Caco-2 (cell line): ENCODE results near the gene TNS4. TPM values are rescaled to one million over a fixed set of nuclear protein-coding genes. Genes with fewer than 3 reads are reported as not detected.

Experiments
- BruUV-seq: library from RNA; stranded (reverse); fragments of 400-500 nt; replicated peaks from 2 replicates; lab custom pipeline; 2021; lab: Mats Ljungman, UMichigan
- CTCF ChIA-PET: fragments of 300-600 bp; sonication (Branson Sonifier 250); formaldehyde crosslinking; loops from one replicate; lab custom pipeline; 2022; ENCODE audit warnings: antibody characterized with exemption; lab: Charles Lee
- POLR2A ChIA-PET: fragments of 300-600 bp; sonication (Branson Sonifier 250); formaldehyde crosslinking; loops from one replicate; lab custom pipeline; 2022; ENCODE audit warnings: antibody characterized with exemption; lab: Charles Lee
- DNase-seq, 2 experiments: peaks; one replicate each; pipeline versions ENCODE4 v3.0.0 to v3.0.0-alpha.2; 2020 to 2022
- H3K27me3 ChIP-seq: replicated peaks from 2 replicates; pipeline ENCODE4 v1.6.0; 2011; ENCODE audit warnings: low read length; ENCODE audit not compliant: control insufficient read depth, insufficient read depth
- H3K36me3 ChIP-seq: 2 replicates; pipeline ENCODE4 v1.5.1; 2011; ENCODE audit warnings: low read length; ENCODE audit not compliant: control insufficient read depth, insufficient read depth
- H3K4me1 ChIP-seq: fragments of 250-450 bp; sonication (Bioruptor Pico); 2 replicates; pipeline ENCODE4 v1.5.1; 2020; ENCODE audit warnings: mild to moderate bottlenecking
- H3K4me3 ChIP-seq: 2 replicates; pipeline ENCODE4 v1.5.1; 2011; ENCODE audit warnings: low read depth, mild to moderate bottlenecking, control low read depth, low read length
- H3K9me3 ChIP-seq: fragments of 250-450 bp; sonication (Bioruptor Pico); 2 replicates; pipeline ENCODE4 v1.5.1; 2020; ENCODE audit warnings: mild to moderate bottlenecking, moderate library complexity
- H3K27ac Mint-ChIP-seq: one replicate; pipeline ENCODE4 v1.8.0; 2022; ENCODE audit warnings: mixed read lengths; ENCODE audit not compliant: unreplicated experiment
- H3K27me3 Mint-ChIP-seq: one replicate; pipeline ENCODE4 v1.8.0; 2022; ENCODE audit warnings: mixed read lengths; ENCODE audit not compliant: insufficient read depth, unreplicated experiment
- H3K36me3 Mint-ChIP-seq: one replicate; pipeline ENCODE4 v1.8.0; 2022; ENCODE audit warnings: mild to moderate bottlenecking, mixed read lengths; ENCODE audit not compliant: insufficient read depth, unreplicated experiment
- H3K4me1 Mint-ChIP-seq: one replicate; pipeline ENCODE4 v1.8.0; 2022; ENCODE audit warnings: low read depth, mixed read lengths; ENCODE audit not compliant: unreplicated experiment
- H3K4me3 Mint-ChIP-seq: one replicate; pipeline ENCODE4 v1.8.0; 2022; ENCODE audit warnings: mild to moderate bottlenecking, moderate library complexity, mixed read lengths; ENCODE audit not compliant: unreplicated experiment
- H3K9me3 Mint-ChIP-seq: one replicate; pipeline ENCODE4 v1.8.0; 2022; ENCODE audit warnings: mixed read lengths; ENCODE audit not compliant: unreplicated experiment
- CTCF ChIP-seq, 2 experiments: fragments of 200-600 bp in 1 of 2; IDR thresholded peaks; 1 replicate in 1 of 2; 2 replicates in 1 of 2; pipeline versions ENCODE4 v1.5.1 to v1.8.0; 2011 to 2022; ENCODE audit warnings: antibody characterized with exemption in 1 of 2, control low read depth in 1 of 2, inconsistent platforms in 1 of 2, low read depth in 1 of 2, low read length in 1 of 2, mild to moderate bottlenecking in 1 of 2, moderate library complexity in 1 of 2; ENCODE audit not compliant: insufficient read depth in 1 of 2, severe bottlenecking in 1 of 2, unreplicated experiment in 1 of 2
- intact Hi-C: fragments of 100-400 bp; cut with micrococcal nuclease; formaldehyde crosslinking; loops from one replicate; pipeline ENCODE4 v1.10.0; 2022; ENCODE audit not compliant: unreplicated experiment
- total RNA-seq: library from RNA; stranded (reverse); gene quantifications from 2 replicates; pipeline ENCODE4 v1.2.3, GENCODE V29; 2022

TNS4 gene
- total RNA-seq, 1 experiment from 2014 or later: not detected

DNA sequence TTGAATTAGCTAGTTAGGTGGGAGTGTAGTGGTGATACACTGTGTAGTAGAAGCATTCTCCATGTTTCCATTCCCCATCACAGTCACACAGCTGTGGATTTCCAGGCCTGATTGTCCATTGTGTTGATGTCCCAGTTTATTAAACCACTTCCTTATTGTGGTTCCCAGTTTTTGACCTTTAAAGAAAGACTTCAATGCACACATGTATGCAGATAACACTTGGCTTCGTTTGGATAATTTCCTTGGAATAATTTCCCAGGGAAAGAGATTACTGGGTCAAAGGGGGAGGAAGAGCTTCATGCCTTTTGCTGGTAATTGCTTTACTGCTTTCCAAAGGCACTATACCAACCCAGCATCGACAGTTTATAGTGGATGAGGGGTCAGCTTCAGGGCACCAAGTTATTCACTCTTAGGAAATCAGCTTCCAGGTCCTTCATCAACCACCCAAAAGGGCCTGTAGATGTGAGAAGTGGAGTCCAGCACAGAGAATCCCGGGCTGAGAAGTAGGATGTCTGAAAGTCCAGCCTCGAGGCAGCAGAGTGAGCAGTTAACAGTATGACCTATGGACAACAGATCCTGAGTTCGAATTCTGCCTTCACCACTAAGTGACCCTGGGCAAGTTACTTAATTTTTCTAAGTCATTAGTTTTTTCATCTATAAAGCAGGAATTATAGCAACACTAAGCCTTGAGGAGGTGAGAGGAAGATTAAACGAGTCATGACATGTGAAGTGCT, 31.3 kb upstream of the TNS4 start:
- no peak for TF ChIP-seq CTCF (IDR thresholded peaks at IDR 0.05; ENCODE audit: insufficient read depth in 1 of 2, low read depth in 1 of 2, low read length in 1 of 2, severe bottlenecking in 1 of 2, unreplicated experiment in 1 of 2)
- H3K4me1 Mint-ChIP-seq: no peaks in the 10 kb centered on the region
- intact Hi-C loops: loop anchor here (1.0 kb wide), 5 partner anchors 28 to 174 kb away; no protein-coding TSS in a partner anchor
- H3K27me3 Mint-ChIP-seq: no peaks in the 10 kb centered on the region
- no TSS peak for BruUV-seq
- DNase-seq: no peak
- no peaks in the 10 kb centered on the region for H3K36me3 Mint-ChIP-seq
- no peaks in the 10 kb centered on the region for H3K9me3 ChIP-seq
- H3K36me3 ChIP-seq: no peaks in the 10 kb centered on the region
- ChIA-PET CTCF (interaction anchor here (0.6 to 6.7 kb wide), 36 partner anchors 8 to 419 kb away, joined by 3 to 99 read pairs (median 6); partner anchors contain the start of genes IGFBP4 and TOP2A), POLR2A (interaction anchor here (0.6 to 1.3 kb wide), 3 partner anchors 115 to 174 kb away, joined by 3 to 9 read pairs (median 6); partner anchors contain the start of gene TOP2A)
- H3K4me1 ChIP-seq: 0 out of 2 replicates have a peak, but pooled peaks cover 9% of the 10 kb centered on the region
- no peaks in the 10 kb centered on the region for H3K9me3 Mint-ChIP-seq
- H3K27me3 ChIP-seq: no peaks in the 10 kb centered on the region
- H3K27ac Mint-ChIP-seq: peak overlapping the region; percentile 56
- H3K4me3 Mint-ChIP-seq: no peak overlapping the region
- H3K4me3 ChIP-seq: no peak overlapping the region

DNA sequence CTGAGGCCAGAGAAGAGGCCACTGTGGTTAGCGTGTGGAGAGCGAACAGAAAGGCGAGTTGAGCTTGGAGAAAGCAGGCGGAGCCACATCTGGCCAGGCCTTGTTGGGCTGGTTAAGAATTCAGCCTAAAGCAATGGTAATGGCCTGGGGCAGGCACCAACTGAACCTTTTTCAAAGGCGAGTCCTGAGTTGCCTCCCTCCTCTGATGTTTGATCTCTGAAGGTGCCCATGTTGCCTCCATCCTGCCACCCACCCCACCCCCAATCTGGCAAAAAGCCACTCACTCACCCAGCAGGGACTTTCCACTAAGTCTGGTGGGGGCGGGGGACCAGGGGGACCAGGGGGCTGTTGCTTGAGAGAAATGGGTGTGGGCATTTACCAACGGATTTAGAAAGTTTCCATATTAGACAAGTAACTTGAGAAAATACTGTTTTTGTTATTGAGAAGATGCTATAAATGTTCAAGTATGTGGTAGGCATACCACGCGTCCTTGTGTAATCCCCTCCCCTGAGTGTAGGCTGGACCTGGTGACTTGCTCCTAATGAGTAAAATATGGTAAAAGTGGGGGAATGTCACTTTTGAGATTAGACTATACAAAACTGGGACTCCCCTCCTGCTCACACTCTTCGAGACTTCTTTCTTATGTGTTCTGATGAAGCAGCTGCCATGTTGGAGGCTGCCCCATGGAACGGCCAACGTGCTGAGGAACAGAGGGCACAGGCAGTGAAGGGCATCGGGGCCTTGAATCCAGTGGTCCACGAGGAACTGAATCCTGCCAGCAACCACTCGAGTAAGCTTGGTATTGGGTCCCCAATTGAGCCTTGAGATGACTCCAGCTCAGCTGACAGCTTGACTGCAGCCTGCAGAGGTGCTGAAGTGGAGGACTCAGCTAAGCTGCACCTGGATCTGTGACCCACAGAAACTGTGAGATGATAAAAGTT, 29.9 kb upstream of the TNS4 start:
- ChIA-PET POLR2A (no interaction called here), CTCF (interaction anchor here (0.8 to 6.7 kb wide), 4 partner anchors 23 to 87 kb away, joined by 3 to 99 read pairs (median 15); partner anchors contain the start of gene IGFBP4)
- no peak overlapping the region for H3K27ac Mint-ChIP-seq
- no peaks in the 10 kb centered on the region for H3K36me3 Mint-ChIP-seq
- H3K27me3 Mint-ChIP-seq: no peaks in the 10 kb centered on the region
- no peaks in the 10 kb centered on the region for H3K9me3 Mint-ChIP-seq
- TF ChIP-seq CTCF (IDR thresholded peaks at IDR 0.05; ENCODE audit: insufficient read depth in 1 of 2, low read depth in 1 of 2, low read length in 1 of 2, severe bottlenecking in 1 of 2, unreplicated experiment in 1 of 2): no peak
- 0 out of 2 replicates have a peak, but pooled peaks cover 9% of the 10 kb centered on the region for H3K4me1 ChIP-seq
- intact Hi-C loops: no loop called here
- BruUV-seq: no TSS peak
- no peak overlapping the region for H3K4me3 ChIP-seq
- H3K4me3 Mint-ChIP-seq: no peak overlapping the region
- no peaks in the 10 kb centered on the region for H3K9me3 ChIP-seq
- no peak for DNase-seq
- no peaks in the 10 kb centered on the region for H3K4me1 Mint-ChIP-seq
- no peaks in the 10 kb centered on the region for H3K27me3 ChIP-seq
- H3K36me3 ChIP-seq: no peaks in the 10 kb centered on the region

- CTCF ChIA-PET: interaction anchor here (1.0 kb wide), 1 partner anchor 29 kb away, joined by 3 read pairs; no protein-coding TSS in a partner anchor
- no peak overlapping the region for H3K4me3 ChIP-seq
Measured at GRCh38 chr17:40530531-40530994, 29.1 kb upstream of the TNS4 start.

More at GRCh38 chr17:40530531-40530994, 29.1 kb upstream of the TNS4 start:
- no peaks in the 10 kb centered on the region for H3K36me3 ChIP-seq
- Mint-ChIP-seq H3K4me1 (no peaks in the 10 kb centered on the region), H3K27me3 (no peaks in the 10 kb centered on the region), H3K9me3 (peaks cover 3% of the 10 kb centered on the region), H3K36me3 (no peaks in the 10 kb centered on the region), H3K4me3 (no peak overlapping the region), H3K27ac (no peak overlapping the region)
- no peak for DNase-seq
- BruUV-seq: no TSS peak
- intact Hi-C loops: no loop called here
- POLR2A ChIA-PET: no interaction called here
- H3K4me1 ChIP-seq: 0 out of 2 replicates have a peak, but pooled peaks cover 9% of the 10 kb centered on the region
- no peaks in the 10 kb centered on the region for H3K27me3 ChIP-seq
- H3K9me3 ChIP-seq: peaks cover 3% of the 10 kb centered on the region
- TF ChIP-seq CTCF (IDR thresholded peaks at IDR 0.05; ENCODE audit: insufficient read depth in 1 of 2, low read depth in 1 of 2, low read length in 1 of 2, severe bottlenecking in 1 of 2, unreplicated experiment in 1 of 2): no peak
